A549 (cell line): Measurements from ENCODE around the gene LMNA. TPM values are rescaled to one million over a fixed set of nuclear protein-coding genes. Genes with fewer than 3 reads are reported as not detected.
A peak's percentile ranks its signal among the peaks of the same experiment; 100 is the strongest.

Experiments used
- ATAC-seq, 2 experiments: fragments of 200-7000 bp in 1 of 2; fragments of >200 bp in 1 of 2; cut with Nextera tagmentation in 1 of 2; cut with Tn5 transposase in 1 of 2; 3 replicates each; pipeline versions ENCODE4 v1.8.0 to v1.9.1; 2018 to 2020; ENCODE audit warnings: mild to moderate bottlenecking in 1 of 2, moderate library complexity in 1 of 2
- CTCF ChIA-PET: fragments of 300-600 bp; sonication (Branson Sonifier 250); formaldehyde crosslinking; extraction: SDS; loops from one replicate; lab custom pipeline; 2021; ENCODE audit warnings: antibody characterized with exemption, inconsistent platforms; lab: Yijun Ruan, JAX
- POLR2A ChIA-PET: fragments of 350-600 bp; formaldehyde crosslinking; extraction: SDS; loops from one replicate; lab custom pipeline; 2021; ENCODE audit warnings: antibody characterized with exemption, inconsistent platforms; lab: Yijun Ruan, JAX
- DNase-seq, 2 experiments: peaks; one replicate each; pipeline versions ENCODE4 v3.0.0 to v3.0.0-alpha.2; 2011 to 2016; ENCODE audit warnings: low read depth in 1 of 2, low spot score in 1 of 2
- FAIRE-seq: peaks from 2 replicates; lab custom pipeline; 2011; peaks lifted over from hg19 to GRCh38; lab: Jason Lieb, UNC
- H3K27ac ChIP-seq, 2 experiments: fragments of >200 bp; sonication (Bioruptor Twin); formaldehyde crosslinking; 3 replicates each; pipeline ENCODE4 v1.5.1; 2016 to 2017
- H3K4me1 ChIP-seq: fragments of >200 bp; sonication (Bioruptor Twin); formaldehyde crosslinking; 3 replicates; pipeline ENCODE4 v1.6.1; 2016
- H3K4me2 ChIP-seq: fragments of >200 bp; sonication (Bioruptor Twin); formaldehyde crosslinking; 3 replicates; pipeline ENCODE4 v1.6.1; 2016
- H3K4me3 ChIP-seq: fragments of >200 bp; sonication (Bioruptor Twin); formaldehyde crosslinking; 3 replicates; pipeline ENCODE4 v1.5.1; 2016
- H3K9me3 ChIP-seq: fragments of >200 bp; sonication (Bioruptor Twin); formaldehyde crosslinking; 3 replicates; pipeline ENCODE4 v1.6.1; 2016
- BHLHE40 ChIP-seq: IDR thresholded peaks from 2 replicates; pipeline ENCODE4 v1.6.1; 2012; ENCODE audit warnings: low read depth, low read length, inconsistent platforms
- CBX2 ChIP-seq: fragments of 200-600 bp; sonication (generic); IDR thresholded peaks from 2 replicates; pipeline ENCODE4 v1.6.1; 2016; ENCODE audit warnings: low read depth, mild to moderate bottlenecking, borderline replicate concordance
- EHF ChIP-seq: fragments of 250-450 bp; sonication (Bioruptor Pico); IDR thresholded peaks from 2 replicates; pipeline ENCODE4 v1.5.0; 2020; ENCODE audit warnings: mild to moderate bottlenecking
- FOSL2 ChIP-seq, 2 experiments: fragments of 450-650 bp in 1 of 2; fragments of >200 bp in 1 of 2; sonication (Bioruptor Twin) in 1 of 2; formaldehyde crosslinking; IDR thresholded peaks; 2 replicates each; pipeline versions ENCODE4 v1.5.0 to v1.6.1; 2016 to 2020; ENCODE audit warnings: mild to moderate bottlenecking in 1 of 2, moderate library complexity in 1 of 2
- HDAC2 ChIP-seq: fragments of 200-600 bp; sonication (generic); IDR thresholded peaks from 2 replicates; pipeline ENCODE4 v1.6.1; 2016
- KDM1A ChIP-seq: fragments of 200-600 bp; sonication (generic); IDR thresholded peaks from 2 replicates; pipeline ENCODE4 v1.6.1; 2016; ENCODE audit warnings: low read depth, mild to moderate bottlenecking
- NFE2L2 ChIP-seq: fragments of 150-350 bp; conservative IDR thresholded peaks from 2 replicates; pipeline ENCODE4 v1.6.1; 2014; ENCODE audit warnings: low read length
- NR3C1 ChIP-seq: fragments of >200 bp; sonication (Bioruptor Twin); formaldehyde crosslinking; IDR thresholded peaks from 3 replicates; pipeline ENCODE4 v1.6.1; 2017
- ZNF302 ChIP-seq: fragments of 250-450 bp; sonication (Bioruptor Pico); IDR thresholded peaks from 2 replicates; pipeline ENCODE4 v1.9.0; 2021; ENCODE audit warnings: inconsistent platforms, mild to moderate bottlenecking, moderate library complexity
- ZSCAN20 ChIP-seq: fragments of 250-450 bp; sonication (Bioruptor Pico); IDR thresholded peaks from 2 replicates; pipeline ENCODE4 v1.8.0; 2022; ENCODE audit warnings: mild to moderate bottlenecking, moderate library complexity
- WGBS: methylation state at CpG from one replicate; pipeline ENCODE4 v1.1.6; 2017; ENCODE audit errors: missing lambda C conversion rate; 5-methylcytosine and 5-hydroxymethylcytosine counted together
- polyA plus RNA-seq, 4 experiments: library from polyadenylated mRNA; depleted of rRNA in 3 of 4; stranded (reverse); fragments of >200 nt; fragmentation: RNase III in 1 of 4; extraction: RNeasy Plus Mini Kit Qiagen cat#74134 plus additional on column Dnase treatment in 1 of 4; gene quantifications; 2 replicates in 3 of 4; 3 replicates in 1 of 4; pipeline ENCODE4 v1.2.3, GENCODE V29; 2011 to 2017
- TF ChIP-seq, protein P1 (sequence below): fragments of >200 bp; sonication (Bioruptor Twin); formaldehyde crosslinking; IDR thresholded peaks from 2 replicates; pipeline ENCODE4 v1.6.1; 2016
- TF ChIP-seq, protein P2 (sequence below): IDR thresholded peaks from 2 replicates; pipeline ENCODE4 v1.6.1; 2012
- TF ChIP-seq, protein P3 (sequence below): IDR thresholded peaks from 2 replicates; pipeline ENCODE4 v1.6.1; 2012; ENCODE audit warnings: low read depth, borderline replicate concordance

LMNA gene
- polyA plus RNA-seq, 2 of the 4 experiments (the other 2 are of a cell fraction) = 214 to 286 TPM

GRCh38 chr1:156110252-156110651 lies 4.3 kb upstream of the LMNA start:
- ChIA-PET POLR2A (no interaction called here), CTCF (interaction anchor here (0.9 to 29.4 kb wide), 4 partner anchors 14 to 43 kb away, joined by 3 to 2239 read pairs (median 14); partner anchors contain the start of genes LMNA and SEMA4A)
- no peaks in the 10 kb centered on the region for H3K9me3 ChIP-seq
- TF ChIP-seq KDM1A (peak; percentile 71; the same call in 1 of the 2 replicates), HDAC2 (0 out of 2 replicates have a peak, but pooled peaks have one; percentile 39), NFE2L2 (no peak)
- TF ChIP-seq, all 56 proteins: peak for 2
- Histone ChIP-seq H3K4me1 (peaks cover 60% of the 10 kb centered on the region), H3K4me2 (no peak overlapping the region), H3K4me3 (no peak overlapping the region), H3K27ac (peak overlapping the region in 1 of 2 experiments; percentile 36; a peak in 1 of 6 replicates)
- no peak for DNase-seq
- 69% methylated on average over 2 of the region's 2 CpGs for WGBS
- ATAC-seq = no peak
- no peak for FAIRE-seq

DNA sequence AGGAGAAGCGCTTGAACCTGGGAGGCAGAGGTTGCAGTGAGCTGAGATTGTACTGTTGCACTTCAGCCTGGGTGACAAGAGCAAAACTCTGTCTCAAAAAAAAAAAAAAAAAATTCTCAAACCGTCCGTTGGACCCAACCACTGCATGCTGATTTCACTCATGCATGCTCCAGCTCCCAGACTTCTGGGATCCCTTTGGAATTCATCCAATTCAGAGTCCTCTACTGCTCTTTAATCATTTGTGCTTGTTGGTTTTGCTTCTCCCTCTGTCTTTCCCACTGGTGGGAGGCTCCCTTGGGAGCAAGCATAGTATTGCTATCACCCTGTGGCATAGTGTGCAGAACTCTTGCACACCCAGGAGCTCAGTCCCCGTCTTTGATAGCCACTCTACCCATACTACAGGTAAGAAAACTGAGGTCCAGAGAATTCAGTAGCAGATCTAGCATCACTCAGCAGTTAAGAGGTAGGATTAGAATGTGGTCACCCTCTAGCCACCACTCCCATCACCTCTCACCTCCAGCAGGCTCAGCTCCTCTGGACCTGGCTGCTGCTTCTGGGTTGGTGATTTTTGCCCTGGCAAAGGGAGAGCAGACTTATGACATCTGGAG lies 3.1 kb upstream of the LMNA start:
- CTCF ChIA-PET = interaction anchor here (1.1 to 54.8 kb wide), 5 partner anchors 16 to 114 kb away, joined by 3 to 2239 read pairs (median 9); partner anchors contain the start of gene MEX3A
- H3K27ac ChIP-seq = peak overlapping the region; percentile 10 to 95; a peak in 5 of 6 replicates
- WGBS = 85% methylated on average over 4 of the region's 4 CpGs

DNA sequence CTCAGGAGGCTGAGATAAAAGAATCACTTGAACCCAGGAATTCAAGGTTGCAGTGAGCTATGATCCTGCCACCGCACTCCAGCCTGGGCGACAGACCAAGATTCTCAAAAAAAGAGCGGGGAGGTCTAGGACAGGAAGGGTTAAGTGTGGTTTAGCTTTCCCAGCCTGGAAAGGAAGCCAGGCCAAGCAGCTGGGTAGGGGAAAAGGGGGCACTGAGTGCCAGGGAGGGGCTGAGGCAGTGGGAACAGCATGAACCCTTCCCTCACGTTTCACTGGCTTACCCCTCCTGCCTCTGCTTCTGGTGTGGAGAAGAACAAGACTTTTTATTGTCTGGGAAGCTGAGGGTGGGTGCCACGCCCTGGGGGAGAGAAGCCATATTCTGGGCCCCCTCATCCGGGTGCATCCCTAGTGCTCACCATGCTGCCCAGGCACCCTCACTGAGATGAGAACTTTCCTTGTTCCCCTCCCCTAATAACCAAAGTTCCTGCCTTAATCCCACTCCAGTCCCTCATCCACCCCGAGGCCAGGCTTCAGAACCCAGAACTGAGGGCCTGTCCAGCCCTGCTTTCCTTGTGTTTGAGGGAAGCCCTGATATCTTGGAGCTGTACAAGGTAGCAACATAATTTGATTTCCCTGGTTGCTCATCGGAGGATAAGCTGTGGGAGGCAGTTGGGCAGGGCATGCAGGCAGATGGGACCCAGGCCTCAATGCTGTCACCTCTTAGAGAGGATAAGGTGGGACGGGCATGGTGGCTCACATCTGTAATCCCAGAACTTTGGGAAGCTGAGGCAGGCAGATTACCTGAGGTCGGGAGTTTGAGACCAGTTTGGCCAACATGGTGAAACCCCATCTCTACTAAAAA lies 2.0 kb upstream of the LMNA start:
- H3K4me2 ChIP-seq = peak overlapping the region; percentile 91
- ATAC-seq (no peak), FAIRE-seq (no peak), DNase-seq (no peak)
- no peak overlapping the region for H3K4me3 ChIP-seq
- peaks cover 51% of the 10 kb centered on the region for H3K4me1 ChIP-seq
- H3K9me3 ChIP-seq = no peaks in the 10 kb centered on the region
- peak overlapping the region; percentile 95 to 98 for H3K27ac ChIP-seq
- WGBS = 81% methylated on average over 10 of the region's 10 CpGs
- CTCF ChIA-PET = interaction anchor here (1.1 to 54.8 kb wide), 5 partner anchors 17 to 113 kb away, joined by 3 to 2239 read pairs (median 9); partner anchors contain the start of gene MEX3A
- TF ChIP-seq, protein P1, sequence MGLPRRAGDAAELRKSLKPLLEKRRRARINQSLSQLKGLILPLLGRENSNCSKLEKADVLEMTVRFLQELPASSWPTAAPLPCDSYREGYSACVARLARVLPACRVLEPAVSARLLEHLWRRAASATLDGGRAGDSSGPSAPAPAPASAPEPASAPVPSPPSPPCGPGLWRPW = no peak
- TF ChIP-seq ZSCAN20 (no peak), BHLHE40 (no peak), NR3C1 (no peak), EHF (CRISPR knock-in tag) (no peak), CBX2 (no peak), NFE2L2 (no peak), FOSL2 (IDR thresholded peaks at IDR 0.05) (no peak), FOSL2 (CRISPR knock-in tag; IDR thresholded peaks at IDR 0.05) (no peak)
- TF ChIP-seq, protein P2, sequence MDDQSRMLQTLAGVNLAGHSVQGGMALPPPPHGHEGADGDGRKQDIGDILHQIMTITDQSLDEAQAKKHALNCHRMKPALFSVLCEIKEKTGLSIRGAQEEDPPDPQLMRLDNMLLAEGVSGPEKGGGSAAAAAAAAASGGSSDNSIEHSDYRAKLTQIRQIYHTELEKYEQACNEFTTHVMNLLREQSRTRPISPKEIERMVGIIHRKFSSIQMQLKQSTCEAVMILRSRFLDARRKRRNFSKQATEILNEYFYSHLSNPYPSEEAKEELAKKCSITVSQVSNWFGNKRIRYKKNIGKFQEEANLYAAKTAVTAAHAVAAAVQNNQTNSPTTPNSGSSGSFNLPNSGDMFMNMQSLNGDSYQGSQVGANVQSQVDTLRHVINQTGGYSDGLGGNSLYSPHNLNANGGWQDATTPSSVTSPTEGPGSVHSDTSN = no peak
- TF ChIP-seq, protein P3, sequence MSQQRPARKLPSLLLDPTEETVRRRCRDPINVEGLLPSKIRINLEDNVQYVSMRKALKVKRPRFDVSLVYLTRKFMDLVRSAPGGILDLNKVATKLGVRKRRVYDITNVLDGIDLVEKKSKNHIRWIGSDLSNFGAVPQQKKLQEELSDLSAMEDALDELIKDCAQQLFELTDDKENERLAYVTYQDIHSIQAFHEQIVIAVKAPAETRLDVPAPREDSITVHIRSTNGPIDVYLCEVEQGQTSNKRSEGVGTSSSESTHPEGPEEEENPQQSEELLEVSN = no peak
- TF ChIP-seq, all 56 proteins: peak for 0
- POLR2A ChIA-PET = interaction anchor here (0.6 to 4.8 kb wide), 3 partner anchors 9 to 15 kb away, joined by 3 to 108 read pairs (median 3); no protein-coding TSS in a partner anchor

More for the DNA sequence above, 3.1 kb upstream of the LMNA start:
- ATAC-seq (no peak), FAIRE-seq (no peak), DNase-seq (no peak)
- Histone ChIP-seq H3K4me2 (no peak overlapping the region), H3K4me3 (no peak overlapping the region), H3K4me1 (peaks cover 51% of the 10 kb centered on the region), H3K9me3 (no peaks in the 10 kb centered on the region)
- TF ChIP-seq KDM1A = peak; percentile 95
- peak; percentile 67; the same call in 1 of the 2 replicates for TF ChIP-seq HDAC2
- TF ChIP-seq ZNF302 (CRISPR knock-in tag) = no peak
- POLR2A ChIA-PET = interaction anchor here (0.8 to 1.3 kb wide), 2 partner anchors 12 to 14 kb away, joined by 3 to 4 read pairs; no protein-coding TSS in a partner anchor
